ENCODE data around the gene ADCY1. TPM values are rescaled to one million over a fixed set of nuclear protein-coding genes. Genes with fewer than 3 reads are reported as not detected.
A peak's percentile ranks its signal among the peaks of the same experiment; 100 is the strongest.
"Not testable (repeated sequence)": the region's sequence is repeated elsewhere in the genome, so short reads cannot be mapped to it uniquely, and the experiment has no call there.

The ADCY1 gene
- 1 to 10 TPM in 1 of 4 donors, under 1 TPM in 3; 0.49 to 1.2 (median 0.72) TPM for total RNA-seq

DNA sequence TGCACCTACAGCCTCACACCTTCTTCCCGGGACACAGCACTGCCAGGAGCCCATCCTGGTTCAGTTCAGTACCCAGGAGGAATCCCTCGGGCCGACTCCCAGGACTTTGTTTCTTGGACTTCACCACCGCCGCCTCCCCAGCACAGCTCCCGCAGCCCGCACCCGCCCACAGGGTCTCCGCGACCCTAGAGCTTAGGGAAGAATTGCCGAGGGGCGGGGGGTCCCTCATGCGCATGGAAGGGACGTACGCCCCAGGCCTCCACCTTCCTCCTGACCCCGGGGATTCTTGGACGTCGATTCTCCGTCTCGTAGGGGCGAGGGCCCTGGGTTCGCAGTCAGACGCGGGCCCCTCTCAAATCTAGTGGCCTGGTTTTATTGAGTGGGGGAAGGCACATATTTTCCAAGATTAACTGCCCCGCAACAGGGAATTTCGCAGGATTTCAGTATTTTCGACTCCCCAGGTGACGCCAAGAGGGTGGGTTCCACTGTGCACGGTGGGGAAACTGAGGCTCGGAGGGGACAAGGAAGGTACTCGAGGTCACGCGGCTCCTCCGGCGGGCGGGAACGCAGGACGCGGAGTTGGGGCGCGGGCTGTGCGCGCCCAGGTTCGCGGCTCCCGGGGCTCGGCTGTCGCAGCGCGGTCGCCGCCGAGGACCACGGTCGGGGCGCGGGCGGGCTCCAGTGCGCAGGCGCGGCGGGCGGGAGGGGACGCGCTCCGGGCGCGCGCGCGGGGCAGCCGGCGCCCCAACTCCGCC lies at the start of gene ADCY1:
Gene ADCY1 (plus strand): TSS at position 708 of the 755 bp plus-strand sequence. CDS start 176 bp downstream, outside the sequence.
- Histone ChIP-seq H3K4me1 (peaks cover 0 to 24% (median 7%) of the 10 kb centered on the region in 3 donors), H3K9me3 (no peaks in the 10 kb centered on the region), H3K36me3 (no peaks in the 10 kb centered on the region), H3K27me3 (peaks cover 45% of the 10 kb centered on the region), H3K4me3 (peak within 1 kb of the TSS; percentile 40 to 62), H3K27ac (no peak within 1 kb of the TSS)
- no peak for ATAC-seq
- whole genome bisulfite sequencing, 2 donors (ENCODE audit: low coverage in 1 of 2) = 27 to 50% methylated on average over 2 to 10 of the region's 74 CpGs
- no peak for TF ChIP-seq POLR2A (IDR thresholded peaks at IDR 0.05)
- TF ChIP-seq, protein P1, sequence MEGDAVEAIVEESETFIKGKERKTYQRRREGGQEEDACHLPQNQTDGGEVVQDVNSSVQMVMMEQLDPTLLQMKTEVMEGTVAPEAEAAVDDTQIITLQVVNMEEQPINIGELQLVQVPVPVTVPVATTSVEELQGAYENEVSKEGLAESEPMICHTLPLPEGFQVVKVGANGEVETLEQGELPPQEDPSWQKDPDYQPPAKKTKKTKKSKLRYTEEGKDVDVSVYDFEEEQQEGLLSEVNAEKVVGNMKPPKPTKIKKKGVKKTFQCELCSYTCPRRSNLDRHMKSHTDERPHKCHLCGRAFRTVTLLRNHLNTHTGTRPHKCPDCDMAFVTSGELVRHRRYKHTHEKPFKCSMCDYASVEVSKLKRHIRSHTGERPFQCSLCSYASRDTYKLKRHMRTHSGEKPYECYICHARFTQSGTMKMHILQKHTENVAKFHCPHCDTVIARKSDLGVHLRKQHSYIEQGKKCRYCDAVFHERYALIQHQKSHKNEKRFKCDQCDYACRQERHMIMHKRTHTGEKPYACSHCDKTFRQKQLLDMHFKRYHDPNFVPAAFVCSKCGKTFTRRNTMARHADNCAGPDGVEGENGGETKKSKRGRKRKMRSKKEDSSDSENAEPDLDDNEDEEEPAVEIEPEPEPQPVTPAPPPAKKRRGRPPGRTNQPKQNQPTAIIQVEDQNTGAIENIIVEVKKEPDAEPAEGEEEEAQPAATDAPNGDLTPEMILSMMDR (IDR thresholded peaks at IDR 0.05) = no peak
- no peak for TF ChIP-seq POLR2AphosphoS5 (IDR thresholded peaks at IDR 0.05)
- TF ChIP-seq EP300 (IDR thresholded peaks at IDR 0.05) = no peak

GRCh38 chr7:45524445-45524844 lies 49.7 kb upstream of the ADCY1 start:
- Histone ChIP-seq H3K4me1 (no peaks in the 10 kb centered on the region), H3K27ac (no peak overlapping the region), H3K9me3 (peaks cover 0 to 16% (median 0%) of the 10 kb centered on the region in 3 donors), H3K4me3 (no peak overlapping the region), H3K27me3 (no peaks in the 10 kb centered on the region), H3K36me3 (no peaks in the 10 kb centered on the region)
- TF ChIP-seq, protein P1 (IDR thresholded peaks at IDR 0.05) = no peak
- TF ChIP-seq EP300 (IDR thresholded peaks at IDR 0.05) (no peak), POLR2A (IDR thresholded peaks at IDR 0.05) (no peak), POLR2AphosphoS5 (IDR thresholded peaks at IDR 0.05) (no peak)
- WGBS, 2 donors (ENCODE audit: low coverage in 1 of 2) = 5 to 23% methylated on average over 5 of the region's 5 CpGs
- ATAC-seq = no peak

- no peak overlapping the region for H3K4me3 ChIP-seq
- TF ChIP-seq EP300 (IDR thresholded peaks at IDR 0.05) = no peak
- TF ChIP-seq POLR2A (IDR thresholded peaks at IDR 0.05) = no peak
- TF ChIP-seq, protein P1 (IDR thresholded peaks at IDR 0.05) = no peak
- TF ChIP-seq POLR2AphosphoS5 (IDR thresholded peaks at IDR 0.05) = no peak
- H3K4me1 ChIP-seq = no peaks in the 10 kb centered on the region
- H3K27ac ChIP-seq = no peak overlapping the region
- no peaks in the 10 kb centered on the region for H3K36me3 ChIP-seq
- ATAC-seq = no peak
- no peaks in the 10 kb centered on the region for H3K27me3 ChIP-seq
- peaks cover 0 to 10% (median 0%) of the 10 kb centered on the region in 3 donors for H3K9me3 ChIP-seq
Measured at GRCh38 chr7:45525057-45525456, 49.1 kb upstream of the ADCY1 start.

- no peaks in the 10 kb centered on the region for H3K36me3 ChIP-seq
- WGBS, 2 donors (ENCODE audit: low coverage in 1 of 2) = 11 to 13% methylated on average over 3 of the region's 3 CpGs
- H3K27ac ChIP-seq = no peak overlapping the region
- H3K4me3 ChIP-seq = no peak overlapping the region
- no peak for TF ChIP-seq POLR2A (IDR thresholded peaks at IDR 0.05)
- TF ChIP-seq POLR2AphosphoS5 (IDR thresholded peaks at IDR 0.05) = no peak
- no peak for TF ChIP-seq EP300 (IDR thresholded peaks at IDR 0.05)
- TF ChIP-seq, protein P1 (IDR thresholded peaks at IDR 0.05) = no peak
- peaks cover 0 to 23% (median 0%) of the 10 kb centered on the region in 3 donors for H3K9me3 ChIP-seq
- H3K4me1 ChIP-seq = no peaks in the 10 kb centered on the region
- H3K27me3 ChIP-seq = no peaks in the 10 kb centered on the region
- no peak for ATAC-seq
Measured at GRCh38 chr7:45543473-45543872, 30.7 kb upstream of the ADCY1 start.

GRCh38 chr7:45545105-45545710 lies 29.0 kb upstream of the ADCY1 start:
- not testable (repeated sequence) for ATAC-seq, H3K27me3 ChIP-seq, H3K27ac ChIP-seq, H3K4me3 ChIP-seq, H3K4me1 ChIP-seq, H3K36me3 ChIP-seq
- WGBS, 2 donors (ENCODE audit: low coverage in 1 of 2) = 56 to 78% methylated on average over 1 of the region's 3 CpGs
- H3K9me3 ChIP-seq = peaks cover 0 to 11% (median 0%) of the 10 kb centered on the region in 3 donors

DNA sequence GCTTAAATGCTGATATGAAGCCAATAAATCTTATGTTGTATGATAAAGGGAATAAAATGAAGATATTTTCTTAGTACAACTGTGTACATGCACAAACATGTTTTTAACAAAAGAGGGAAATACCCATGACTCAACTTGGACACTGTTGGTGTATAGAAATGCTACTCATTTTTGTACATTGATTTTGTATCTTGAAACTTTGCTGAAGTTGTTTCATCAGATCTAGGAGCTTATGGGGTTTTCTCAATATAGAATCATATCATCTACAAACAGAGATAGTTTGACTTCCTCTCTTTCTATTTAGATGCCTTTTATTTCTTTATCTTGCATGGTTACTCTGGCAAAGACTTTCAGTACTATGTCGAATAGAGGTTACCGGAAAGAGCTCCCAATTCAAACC lies 25.3 kb upstream of the ADCY1 start:
- H3K4me1 ChIP-seq, H3K36me3 ChIP-seq, ATAC-seq, H3K27ac ChIP-seq, H3K4me3 ChIP-seq, H3K9me3 ChIP-seq, H3K27me3 ChIP-seq: not testable (repeated sequence)
- WGBS, 2 donors (ENCODE audit: low coverage in 1 of 2) = 50% methylated on average over 1 of the region's 2 CpGs; no CpG with 5 or more reads in 1 of the 2 donors
